Testis (tissue), 2 donors: ENCODE results near the gene INPP5A.

Experiments
- POLR2A ChIP-seq: fragments of 450-650 bp; IDR thresholded peaks from one replicate; pipeline ENCODE4 v1.6.1; 2017; ENCODE audit warnings: antibody characterized with exemption, mild to moderate bottlenecking, moderate library complexity
- TF ChIP-seq, protein P1 (sequence below), 3 experiments: fragments of 450-650 bp in 2 of 3; fragments of 200-600 bp in 1 of 3; sonication (generic) in 1 of 3; IDR thresholded peaks; one replicate each; pipeline ENCODE4 v1.5.1; 2016 to 2019; ENCODE audit warnings: antibody characterized with exemption in 3 of 3, mild to moderate bottlenecking in 2 of 3, moderate library complexity in 1 of 3

DNA sequence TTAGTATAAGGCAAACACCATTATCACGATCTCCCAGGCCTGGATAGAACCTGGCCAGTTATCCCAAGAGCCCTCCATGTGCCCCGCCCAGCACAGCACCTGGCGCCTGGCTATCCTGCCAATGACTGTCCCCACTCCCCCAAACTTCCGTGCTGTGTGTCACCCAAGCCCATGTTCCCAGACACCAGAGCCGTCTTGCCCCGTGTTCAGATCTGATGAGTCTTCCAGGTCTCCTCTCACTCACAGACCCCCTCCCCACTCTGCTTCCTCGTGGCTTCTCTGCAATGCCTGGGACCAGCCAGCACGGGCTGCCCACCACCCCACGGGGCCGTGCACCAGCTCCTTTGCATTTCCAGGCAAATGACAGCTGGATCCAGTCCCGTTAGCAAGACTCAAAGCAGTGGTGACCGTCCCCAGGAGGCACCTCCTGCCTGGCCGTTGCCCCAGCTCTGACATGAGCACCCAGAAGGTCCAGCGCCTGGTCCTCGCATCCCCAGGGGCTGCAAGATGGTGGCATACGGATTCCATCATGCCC, 43.8 kb upstream of the INPP5A start:
- TF ChIP-seq, protein P1, sequence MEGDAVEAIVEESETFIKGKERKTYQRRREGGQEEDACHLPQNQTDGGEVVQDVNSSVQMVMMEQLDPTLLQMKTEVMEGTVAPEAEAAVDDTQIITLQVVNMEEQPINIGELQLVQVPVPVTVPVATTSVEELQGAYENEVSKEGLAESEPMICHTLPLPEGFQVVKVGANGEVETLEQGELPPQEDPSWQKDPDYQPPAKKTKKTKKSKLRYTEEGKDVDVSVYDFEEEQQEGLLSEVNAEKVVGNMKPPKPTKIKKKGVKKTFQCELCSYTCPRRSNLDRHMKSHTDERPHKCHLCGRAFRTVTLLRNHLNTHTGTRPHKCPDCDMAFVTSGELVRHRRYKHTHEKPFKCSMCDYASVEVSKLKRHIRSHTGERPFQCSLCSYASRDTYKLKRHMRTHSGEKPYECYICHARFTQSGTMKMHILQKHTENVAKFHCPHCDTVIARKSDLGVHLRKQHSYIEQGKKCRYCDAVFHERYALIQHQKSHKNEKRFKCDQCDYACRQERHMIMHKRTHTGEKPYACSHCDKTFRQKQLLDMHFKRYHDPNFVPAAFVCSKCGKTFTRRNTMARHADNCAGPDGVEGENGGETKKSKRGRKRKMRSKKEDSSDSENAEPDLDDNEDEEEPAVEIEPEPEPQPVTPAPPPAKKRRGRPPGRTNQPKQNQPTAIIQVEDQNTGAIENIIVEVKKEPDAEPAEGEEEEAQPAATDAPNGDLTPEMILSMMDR (IDR thresholded peaks at IDR 0.05) = no peak
- TF ChIP-seq POLR2A = no peak
